Testis (tissue), 3 donors: ENCODE results near the gene PTPRD. TPM values are rescaled to one million over a fixed set of nuclear protein-coding genes. Genes with fewer than 3 reads are reported as not detected.

ENCODE experiments used
- DNase-seq: peaks from one replicate; pipeline ENCODE4 v3.0.0-alpha.2; 2019
- H3K27ac ChIP-seq, 2 donors: fragments of 200-600 bp; sonication (generic); one replicate each; pipeline ENCODE4 v1.5.1; 2019
- H3K27me3 ChIP-seq: fragments of 200-600 bp; sonication (generic); one replicate; pipeline ENCODE4 v1.5.1; 2019
- H3K36me3 ChIP-seq: fragments of 200-600 bp; sonication (generic); one replicate; pipeline ENCODE4 v1.5.1; 2017; ENCODE audit warnings: low read depth; ENCODE audit errors: missing control alignments
- H3K4me1 ChIP-seq: fragments of 200-600 bp; sonication (generic); one replicate; pipeline ENCODE4 v1.5.1; 2019
- H3K4me3 ChIP-seq, 2 donors: fragments of 200-600 bp; sonication (generic); one replicate each; pipeline ENCODE4 v1.5.1; 2017 to 2019
- H3K9me3 ChIP-seq: fragments of 200-600 bp; sonication (generic); one replicate; pipeline ENCODE4 v1.5.1; 2017
- CTCF ChIP-seq, 3 experiments: fragments of 450-650 bp in 2 of 3; fragments of 200-600 bp in 1 of 3; sonication (generic) in 1 of 3; IDR thresholded peaks; one replicate each; pipeline ENCODE4 v1.5.1; 2016 to 2019; ENCODE audit warnings: antibody characterized with exemption in 3 of 3, mild to moderate bottlenecking in 2 of 3, moderate library complexity in 1 of 3
- POLR2A ChIP-seq: fragments of 450-650 bp; IDR thresholded peaks from one replicate; pipeline ENCODE4 v1.6.1; 2017; ENCODE audit warnings: antibody characterized with exemption, mild to moderate bottlenecking, moderate library complexity
- WGBS, 2 donors: methylation state at CpG; one replicate each; pipeline ENCODE4 v1.1.5; 2018; 5-methylcytosine and 5-hydroxymethylcytosine counted together
- intact Hi-C: fragments of 100-400 bp; cut with DNase I; formaldehyde crosslinking; loops from one replicate; pipeline ENCODE4 v1.15.1; 2023; ENCODE audit warnings: low total_unique reads
- polyA plus RNA-seq: library from polyadenylated mRNA; stranded (reverse); fragments of 350-450 nt; fragmentation: Illumina TruSeq; extraction: RNeasy Lipid Tissue Mini Kit (QIAGEN cat#74804); gene quantifications from one replicate; pipeline ENCODE4 v1.2.3, GENCODE V29; 2014; ENCODE audit warnings: low read depth, low replicate concordance; ENCODE audit not compliant: insufficient read depth
- total RNA-seq, 2 donors: library from RNA; depleted of rRNA; stranded (reverse); fragments of >200 nt; gene quantifications; one replicate each; pipeline ENCODE4 v1.2.3, GENCODE V29; 2016

Gene PTPRD
- total and polyA plus RNA-seq, 3 donors from 2014 or later = 15.4 to 33.6 (median 32.5) TPM

- Histone ChIP-seq H3K4me1 (peaks cover 3% of the 10 kb centered on the region), H3K27ac (no peak overlapping the region), H3K27me3 (no peaks in the 10 kb centered on the region), H3K4me3 (no peak overlapping the region), H3K9me3 (no peaks in the 10 kb centered on the region), H3K36me3 (no peaks in the 10 kb centered on the region)
- TF ChIP-seq POLR2A = no peak
- TF ChIP-seq CTCF (IDR thresholded peaks at IDR 0.05) = no peak
- WGBS, 2 donors = 74 to 77% methylated on average over 2 of the region's 2 CpGs
- no peak for DNase-seq
- intact Hi-C loops = no loop called here
Observed at GRCh38 chr9:8955315-8955714, 1657.5 kb downstream of the PTPRD start.

- Histone ChIP-seq H3K4me3 (no peak overlapping the region), H3K27ac (no peak overlapping the region), H3K27me3 (no peaks in the 10 kb centered on the region), H3K4me1 (no peaks in the 10 kb centered on the region), H3K36me3 (no peaks in the 10 kb centered on the region), H3K9me3 (no peaks in the 10 kb centered on the region)
- TF ChIP-seq CTCF (IDR thresholded peaks at IDR 0.05) (no peak), POLR2A (no peak)
- no peak for DNase-seq
- WGBS, 2 donors = 95 to 96% methylated on average over 1 of the region's 1 CpG
- intact Hi-C loops = no loop called here
Observed at GRCh38 chr9:8946461-8946860, 1666.3 kb downstream of the PTPRD start.

GRCh38 chr9:8943392-8943791, 1669.4 kb downstream of the PTPRD start:
- Histone ChIP-seq H3K4me3 (no peak overlapping the region), H3K27ac (no peak overlapping the region), H3K27me3 (no peaks in the 10 kb centered on the region), H3K36me3 (no peaks in the 10 kb centered on the region), H3K9me3 (no peaks in the 10 kb centered on the region), H3K4me1 (no peaks in the 10 kb centered on the region)
- WGBS, 2 donors = 89 to 98% methylated on average over 1 of the region's 1 CpG
- no peak for DNase-seq
- intact Hi-C loops = no loop called here
- TF ChIP-seq CTCF (IDR thresholded peaks at IDR 0.05) (no peak), POLR2A (no peak)

- no peaks in the 10 kb centered on the region for H3K9me3 ChIP-seq
- H3K36me3 ChIP-seq = no peaks in the 10 kb centered on the region
- intact Hi-C loops = no loop called here
- no peak overlapping the region for H3K27ac ChIP-seq
- no peak for TF ChIP-seq CTCF (IDR thresholded peaks at IDR 0.05)
- no peak for TF ChIP-seq POLR2A
- no peak for DNase-seq
- no peak overlapping the region for H3K4me3 ChIP-seq
- H3K4me1 ChIP-seq = no peaks in the 10 kb centered on the region
- H3K27me3 ChIP-seq = no peaks in the 10 kb centered on the region
Observed at GRCh38 chr9:8940650-8941049, 1672.2 kb downstream of the PTPRD start.

GRCh38 chr9:8926461-8926860, 1686.3 kb downstream of the PTPRD start:
- intact Hi-C loops = no loop called here
- Histone ChIP-seq H3K27me3 (no peaks in the 10 kb centered on the region), H3K36me3 (no peaks in the 10 kb centered on the region), H3K9me3 (no peaks in the 10 kb centered on the region), H3K4me3 (no peak overlapping the region), H3K27ac (no peak overlapping the region), H3K4me1 (no peaks in the 10 kb centered on the region)
- 64 to 74% methylated on average over 1 of the region's 1 CpG for WGBS, 2 donors
- TF ChIP-seq POLR2A (no peak), CTCF (IDR thresholded peaks at IDR 0.05) (no peak)
- DNase-seq = no peak
